Karpas-422 (cell line): ENCODE results near the gene TMEM209. TPM values are rescaled to one million over a fixed set of nuclear protein-coding genes. Genes with fewer than 3 reads are reported as not detected.

Source experiments
- DNase-seq: peaks from one replicate; pipeline ENCODE4 v3.0.0-alpha.2; 2015
- H2AFZ ChIP-seq: fragments of 200-600 bp; sonication (generic); 2 replicates; pipeline ENCODE4 v1.6.1; 2014; ENCODE audit warnings: antibody characterized with exemption, low read length, mixed read lengths
- H3K27ac ChIP-seq: fragments of 200-600 bp; sonication (generic); 2 replicates; pipeline ENCODE4 v1.5.1; 2014; ENCODE audit warnings: mild to moderate bottlenecking, low read length, moderate library complexity
- H3K27me3 ChIP-seq: fragments of 200-600 bp; sonication (generic); 2 replicates; pipeline ENCODE4 v1.6.1; 2014; ENCODE audit warnings: low read length, mixed read lengths
- H3K36me3 ChIP-seq: fragments of 200-600 bp; sonication (generic); 2 replicates; pipeline ENCODE4 v1.6.1; 2014; ENCODE audit warnings: low read length, mixed read lengths; ENCODE audit not compliant: insufficient read depth
- H3K4me1 ChIP-seq: fragments of 200-600 bp; sonication (generic); 2 replicates; pipeline ENCODE4 v1.6.1; 2014; ENCODE audit warnings: mild to moderate bottlenecking, low read length, mixed read lengths
- H3K4me2 ChIP-seq: fragments of 200-600 bp; sonication (generic); 2 replicates; pipeline ENCODE4 v1.6.1; 2014; ENCODE audit warnings: low read length, low read depth, mild to moderate bottlenecking; ENCODE audit not compliant: poor library complexity, severe bottlenecking
- H3K4me3 ChIP-seq: fragments of 200-600 bp; sonication (generic); 2 replicates; pipeline ENCODE4 v1.5.1; 2014; ENCODE audit warnings: mild to moderate bottlenecking, antibody characterized with exemption, low read length, mixed read lengths
- H3K79me2 ChIP-seq: fragments of 200-600 bp; sonication (generic); 2 replicates; pipeline ENCODE4 v1.6.1; 2014; ENCODE audit warnings: mild to moderate bottlenecking, low read length, mixed read lengths
- H3K9ac ChIP-seq: fragments of 200-600 bp; sonication (generic); 2 replicates; pipeline ENCODE4 v1.6.0; 2014; ENCODE audit warnings: low read length
- H3K9me2 ChIP-seq: fragments of 200-600 bp; sonication (generic), shearing (Covaris generic); replicated peaks from 2 replicates; pipeline ENCODE4 v1.6.0; 2014; ENCODE audit warnings: mild to moderate bottlenecking, low read length, moderate library complexity; ENCODE audit not compliant: insufficient read depth
- H3K9me3 ChIP-seq: fragments of 300-700, 200-600 bp; sonication (generic); 2 replicates; pipeline ENCODE4 v1.6.1; 2014; ENCODE audit warnings: low read length, mixed read lengths
- H4K20me1 ChIP-seq: fragments of 200-600 bp; sonication (generic); 2 replicates; pipeline ENCODE4 v1.6.1; 2014; ENCODE audit warnings: mild to moderate bottlenecking, antibody characterized with exemption, low read length, low read depth; ENCODE audit not compliant: insufficient read depth
- total RNA-seq: library from RNA; depleted of rRNA; stranded (reverse); fragments of >200 nt; shearing (Covaris generic); gene quantifications from 2 replicates; pipeline ENCODE4 v1.2.3, GENCODE V29; 2014; ENCODE audit warnings: low replicate concordance

Gene TMEM209
- total RNA-seq, 1 experiment from 2014 or later = 68.9 TPM

DNA sequence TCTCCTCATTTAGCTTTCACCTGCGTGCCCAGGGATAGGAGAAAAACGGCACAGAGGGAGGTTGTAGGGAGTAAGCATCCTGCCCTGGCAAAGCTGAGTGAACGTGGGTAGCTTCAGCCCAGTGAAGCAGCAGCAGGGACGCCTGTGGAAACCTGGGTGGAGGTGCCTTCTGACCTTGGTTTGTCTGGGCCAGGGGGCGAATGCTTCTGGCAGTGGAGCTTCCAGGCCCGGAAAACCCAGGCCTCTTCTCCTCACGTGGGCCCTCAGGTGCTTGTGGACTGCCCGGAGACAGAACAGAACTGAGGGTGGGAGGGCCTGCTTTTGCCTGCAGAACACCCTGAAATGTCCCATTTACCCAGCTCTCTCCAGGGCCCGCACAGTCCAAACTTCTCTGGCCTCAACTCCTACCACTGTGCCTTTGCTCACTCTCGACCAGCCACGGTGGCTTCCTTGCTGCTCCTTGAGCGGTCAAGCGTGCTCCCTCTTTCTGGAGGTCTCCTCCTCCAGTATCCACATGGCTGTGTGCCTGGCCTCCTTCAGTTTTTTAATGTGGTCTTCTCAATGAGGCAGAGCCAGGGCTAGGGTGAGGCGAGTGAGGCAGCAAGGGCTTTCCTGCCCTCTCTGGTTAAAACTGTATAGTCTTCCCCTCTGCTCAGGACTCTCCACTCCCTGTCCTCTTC, 62.4 kb downstream of the TMEM209 start:
- Histone ChIP-seq H3K4me1 (no peaks in the 10 kb centered on the region), H3K9me3 (no peaks in the 10 kb centered on the region), H3K4me2 (no peak overlapping the region), H2AFZ (no peak overlapping the region), H3K27me3 (no peaks in the 10 kb centered on the region), H3K79me2 (no peaks in the 10 kb centered on the region), H3K9ac (no peak overlapping the region), H3K36me3 (no peaks in the 10 kb centered on the region), H3K9me2 (no peaks in the 10 kb centered on the region), H3K4me3 (no peak overlapping the region), H4K20me1 (no peaks in the 10 kb centered on the region), H3K27ac (no peak overlapping the region)
- no peak for DNase-seq

- no peaks in the 10 kb centered on the region for H3K9me3 ChIP-seq
- DNase-seq = no peak
- H4K20me1 ChIP-seq = no peaks in the 10 kb centered on the region
- H3K4me3 ChIP-seq = no peak overlapping the region
- H2AFZ ChIP-seq = no peak overlapping the region
- H3K9me2 ChIP-seq = no peaks in the 10 kb centered on the region
- H3K36me3 ChIP-seq = 0 out of 2 replicates have a peak, but pooled peaks cover 3% of the 10 kb centered on the region
- no peaks in the 10 kb centered on the region for H3K79me2 ChIP-seq
- H3K27me3 ChIP-seq = no peaks in the 10 kb centered on the region
- no peak overlapping the region for H3K4me2 ChIP-seq
- no peak overlapping the region for H3K9ac ChIP-seq
- no peak overlapping the region for H3K27ac ChIP-seq
- no peaks in the 10 kb centered on the region for H3K4me1 ChIP-seq
Observed at GRCh38 chr7:130141884-130142653, 63.1 kb downstream of the TMEM209 start.

DNA sequence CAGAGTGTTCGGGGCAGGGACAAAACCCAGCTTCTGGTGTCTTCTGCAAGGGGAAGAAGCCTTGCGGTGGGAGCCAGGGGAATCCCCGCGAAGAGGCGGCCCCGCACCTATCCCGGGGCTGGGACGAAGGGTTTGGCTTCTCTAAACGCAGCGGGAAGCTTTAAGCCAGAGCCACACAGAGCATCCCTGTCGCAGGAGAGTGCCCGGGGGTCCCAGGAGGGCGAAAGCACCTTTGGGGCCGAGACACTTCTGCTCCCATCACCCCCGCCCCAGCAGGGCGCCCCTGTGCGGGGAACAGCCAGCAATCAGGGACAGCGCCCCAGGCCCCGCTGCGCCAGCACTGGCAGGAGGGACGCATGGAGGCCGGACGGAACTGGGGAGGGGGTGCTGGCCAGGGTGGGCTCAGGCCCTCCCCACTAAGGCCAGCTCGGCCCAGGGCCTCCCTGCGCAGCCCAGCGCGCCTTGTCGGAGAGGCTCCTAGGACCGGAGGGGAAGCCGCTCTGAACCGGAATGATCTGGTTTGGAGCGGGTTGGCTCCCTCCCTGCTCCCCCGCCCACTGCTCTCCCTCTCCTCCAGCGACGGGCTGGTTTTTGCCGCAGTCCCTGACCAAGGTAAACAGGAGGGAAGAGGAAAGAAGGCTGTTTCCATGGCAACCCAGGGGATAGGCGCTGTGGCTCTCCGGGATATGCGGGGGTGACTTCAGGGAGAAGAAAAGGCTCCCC, 63.9 kb downstream of the TMEM209 start:
- Histone ChIP-seq H3K9me3 (no peaks in the 10 kb centered on the region), H3K4me1 (no peaks in the 10 kb centered on the region), H3K9me2 (no peaks in the 10 kb centered on the region), H3K9ac (no peak overlapping the region), H2AFZ (no peak overlapping the region), H3K79me2 (no peaks in the 10 kb centered on the region), H3K27me3 (no peaks in the 10 kb centered on the region), H3K4me2 (no peak overlapping the region), H3K4me3 (no peak overlapping the region), H4K20me1 (no peaks in the 10 kb centered on the region), H3K27ac (no peak overlapping the region), H3K36me3 (0 out of 2 replicates have a peak, but pooled peaks cover 4% of the 10 kb centered on the region)
- no peak for DNase-seq

GRCh38 chr7:130140551-130141160, 64.5 kb downstream of the TMEM209 start:
- H3K27ac ChIP-seq = no peak overlapping the region
- H3K27me3 ChIP-seq = no peaks in the 10 kb centered on the region
- no peaks in the 10 kb centered on the region for H4K20me1 ChIP-seq
- no peaks in the 10 kb centered on the region for H3K9me3 ChIP-seq
- H3K4me3 ChIP-seq = no peak overlapping the region
- 0 out of 2 replicates have a peak, but pooled peaks cover 4% of the 10 kb centered on the region for H3K36me3 ChIP-seq
- H3K9ac ChIP-seq = no peak overlapping the region
- no peak overlapping the region for H3K4me2 ChIP-seq
- H3K4me1 ChIP-seq = no peaks in the 10 kb centered on the region
- no peak overlapping the region for H2AFZ ChIP-seq
- DNase-seq = no peak
- H3K79me2 ChIP-seq = no peaks in the 10 kb centered on the region
- no peaks in the 10 kb centered on the region for H3K9me2 ChIP-seq

DNA sequence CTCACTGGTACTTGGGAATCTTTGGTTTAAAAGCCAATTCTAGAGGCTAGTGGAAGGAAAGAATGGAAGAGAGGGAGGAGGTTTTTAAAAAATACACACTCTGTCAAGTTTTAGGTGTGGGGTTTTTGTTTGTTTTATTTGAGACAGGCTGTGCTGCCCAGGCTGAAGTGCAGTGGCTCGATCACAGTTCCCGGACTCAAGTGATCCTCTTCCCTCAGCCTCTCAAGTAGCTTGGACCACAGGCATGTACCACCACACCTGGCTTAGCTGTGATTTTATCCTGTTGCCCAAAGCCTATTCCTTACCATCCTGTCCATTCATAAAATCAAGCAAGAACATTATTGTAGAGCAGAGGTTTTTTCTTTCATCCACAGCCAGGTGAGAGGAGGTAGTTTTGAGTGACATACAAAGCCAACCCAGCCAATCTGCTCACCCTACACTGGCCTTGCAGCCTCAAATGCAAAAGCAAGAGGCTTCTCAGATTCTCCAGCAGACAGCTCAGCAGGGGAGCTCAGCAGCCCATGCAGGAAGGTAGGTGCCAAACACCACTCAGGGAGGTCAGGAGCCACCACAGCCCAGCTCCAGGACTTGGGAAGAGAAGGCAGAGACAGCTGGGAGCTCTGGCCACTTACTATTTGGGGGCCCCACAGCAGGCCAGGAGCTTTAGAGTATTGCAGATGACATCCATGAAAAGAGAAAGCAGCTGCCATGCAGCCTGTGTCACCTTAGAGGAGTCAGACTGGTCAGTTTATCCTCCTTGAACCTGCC, 65.8 kb downstream of the TMEM209 start:
- H3K79me2 ChIP-seq = no peaks in the 10 kb centered on the region
- H4K20me1 ChIP-seq = no peaks in the 10 kb centered on the region
- no peaks in the 10 kb centered on the region for H3K27me3 ChIP-seq
- no peak overlapping the region for H3K4me2 ChIP-seq
- H3K27ac ChIP-seq = no peak overlapping the region
- no peaks in the 10 kb centered on the region for H3K9me3 ChIP-seq
- no peak overlapping the region for H3K4me3 ChIP-seq
- DNase-seq = no peak
- no peak overlapping the region for H2AFZ ChIP-seq
- H3K9me2 ChIP-seq = no peaks in the 10 kb centered on the region
- 0 out of 2 replicates have a peak, but pooled peaks cover 4% of the 10 kb centered on the region for H3K36me3 ChIP-seq
- no peaks in the 10 kb centered on the region for H3K4me1 ChIP-seq
- H3K9ac ChIP-seq = no peak overlapping the region

DNA sequence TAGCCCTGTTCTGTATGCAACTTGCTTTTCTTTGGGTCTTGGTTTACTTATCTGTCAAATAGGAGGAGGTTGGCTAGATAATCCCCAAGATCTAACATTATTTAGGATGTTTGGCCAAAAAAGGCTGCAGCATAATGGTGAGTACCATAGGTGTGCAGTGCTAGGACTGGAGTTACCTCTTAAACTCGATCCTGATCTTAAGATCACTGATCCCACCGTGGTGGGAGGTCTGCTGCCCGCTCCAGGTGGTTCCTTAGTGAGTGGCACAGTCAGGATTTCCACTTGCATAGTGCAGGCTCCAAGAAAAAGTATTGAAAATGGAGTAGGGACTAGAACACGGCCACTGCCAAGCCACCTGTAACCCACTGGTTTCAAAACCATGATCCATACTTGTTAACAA, 68.0 kb downstream of the TMEM209 start:
- Histone ChIP-seq H3K9ac (no peak overlapping the region), H3K27ac (no peak overlapping the region), H3K4me3 (no peak overlapping the region), H4K20me1 (no peaks in the 10 kb centered on the region), H3K4me2 (no peak overlapping the region), H3K36me3 (0 out of 2 replicates have a peak, but pooled peaks cover 4% of the 10 kb centered on the region), H3K27me3 (no peaks in the 10 kb centered on the region), H3K79me2 (no peaks in the 10 kb centered on the region), H3K9me3 (no peaks in the 10 kb centered on the region), H3K9me2 (no peaks in the 10 kb centered on the region), H2AFZ (no peak overlapping the region), H3K4me1 (no peaks in the 10 kb centered on the region)
- no peak for DNase-seq

DNA sequence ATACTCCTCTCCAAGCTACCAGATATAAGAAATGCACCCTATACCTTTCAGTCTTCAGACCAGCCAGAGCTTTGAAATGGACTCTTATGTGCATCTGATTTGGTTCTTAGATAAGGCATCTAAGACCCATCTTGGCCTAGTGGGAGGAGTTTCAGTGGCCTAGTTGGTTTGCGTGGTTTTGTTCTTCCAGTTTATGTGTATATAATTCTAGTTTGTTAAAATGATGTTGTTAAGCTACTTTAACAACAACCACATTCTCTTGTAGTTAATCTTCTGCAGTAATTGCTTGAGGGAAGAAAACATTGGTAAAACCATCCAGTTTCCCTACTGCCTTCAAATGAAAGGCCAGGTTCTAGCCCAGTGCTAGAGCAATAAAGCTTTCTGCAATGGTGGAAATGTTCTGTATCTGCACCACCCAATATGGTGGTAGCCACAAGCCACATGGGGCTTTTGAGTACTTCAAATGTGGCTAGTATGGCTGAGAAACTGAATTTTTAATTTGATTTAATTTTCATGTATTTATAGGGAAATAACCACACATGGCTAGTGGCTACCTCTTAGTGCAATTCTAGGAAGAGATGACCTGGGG, 68.5 kb downstream of the TMEM209 start:
- no peaks in the 10 kb centered on the region for H3K79me2 ChIP-seq
- H3K9me2 ChIP-seq = no peaks in the 10 kb centered on the region
- no peak for DNase-seq
- no peak overlapping the region for H3K4me3 ChIP-seq
- H3K4me2 ChIP-seq = no peak overlapping the region
- no peak overlapping the region for H3K27ac ChIP-seq
- H3K36me3 ChIP-seq = peaks cover 4% of the 10 kb centered on the region; the same call in 1 of the 2 replicates
- H3K4me1 ChIP-seq = no peaks in the 10 kb centered on the region
- no peak overlapping the region for H2AFZ ChIP-seq
- no peaks in the 10 kb centered on the region for H3K27me3 ChIP-seq
- no peaks in the 10 kb centered on the region for H4K20me1 ChIP-seq
- no peak overlapping the region for H3K9ac ChIP-seq
- H3K9me3 ChIP-seq = no peaks in the 10 kb centered on the region
